MCF 10A (cell line): Measurements from ENCODE around the gene PGC. TPM values are rescaled to one million over a fixed set of nuclear protein-coding genes. Genes with fewer than 3 reads are reported as not detected.

Experiments used
- BruUV-seq: library from RNA; stranded (reverse); fragments of 400-500 nt; replicated peaks from 2 replicates; lab custom pipeline; 2021; lab: Mats Ljungman, UMichigan
- CTCF ChIA-PET: fragments of 300-600 bp; sonication (Branson Sonifier 250); formaldehyde crosslinking; extraction: SDS; loops from one replicate; lab custom pipeline; 2021; ENCODE audit warnings: antibody characterized with exemption, inconsistent platforms; lab: Yijun Ruan, JAX
- POLR2A ChIA-PET: fragments of 300-600, 350-650 bp; sonication (Branson Sonifier 250); formaldehyde crosslinking; extraction: SDS; loops from one replicate; lab custom pipeline; 2020; ENCODE audit warnings: antibody characterized with exemption, inconsistent platforms; lab: Yijun Ruan, JAX
- DNase-seq: peaks from one replicate; pipeline ENCODE4 v3.0.0-alpha.2; 2018; ENCODE audit not compliant: unreplicated experiment
- H3K27ac Mint-ChIP-seq: one replicate; pipeline ENCODE4 v1.8.0; 2022; ENCODE audit warnings: mild to moderate bottlenecking, low read depth, mixed read lengths; ENCODE audit not compliant: unreplicated experiment
- H3K27me3 Mint-ChIP-seq: one replicate; pipeline ENCODE4 v1.8.0; 2022; ENCODE audit warnings: mixed read lengths; ENCODE audit not compliant: insufficient read depth, unreplicated experiment
- H3K36me3 Mint-ChIP-seq: one replicate; pipeline ENCODE4 v1.8.0; 2022; ENCODE audit warnings: mild to moderate bottlenecking, moderate library complexity, mixed read lengths; ENCODE audit not compliant: insufficient read depth, unreplicated experiment
- H3K4me1 Mint-ChIP-seq: one replicate; pipeline ENCODE4 v1.8.0; 2022; ENCODE audit warnings: mixed read lengths; ENCODE audit not compliant: insufficient read depth, unreplicated experiment
- H3K4me3 Mint-ChIP-seq: one replicate; pipeline ENCODE4 v1.8.0; 2022; ENCODE audit warnings: mild to moderate bottlenecking, moderate library complexity, mixed read lengths; ENCODE audit not compliant: unreplicated experiment
- H3K9me3 Mint-ChIP-seq: one replicate; pipeline ENCODE4 v1.8.0; 2022; ENCODE audit warnings: mixed read lengths; ENCODE audit not compliant: unreplicated experiment
- intact Hi-C: fragments of 100-400 bp; cut with micrococcal nuclease; formaldehyde crosslinking; loops from 2 replicates; pipeline ENCODE4 v1.14.1; 2022
- total RNA-seq: library from RNA; stranded (reverse); gene quantifications from 2 replicates; pipeline ENCODE4 v1.2.3, GENCODE V29; 2022
- TF ChIP-seq, protein P1 (sequence below): fragments of 200-600 bp; IDR thresholded peaks from one replicate; pipeline ENCODE4 v1.8.0; 2022; ENCODE audit warnings: antibody characterized with exemption, mild to moderate bottlenecking; ENCODE audit not compliant: unreplicated experiment

PGC gene
- total RNA-seq, 1 experiment from 2014 or later, result not detected

DNA sequence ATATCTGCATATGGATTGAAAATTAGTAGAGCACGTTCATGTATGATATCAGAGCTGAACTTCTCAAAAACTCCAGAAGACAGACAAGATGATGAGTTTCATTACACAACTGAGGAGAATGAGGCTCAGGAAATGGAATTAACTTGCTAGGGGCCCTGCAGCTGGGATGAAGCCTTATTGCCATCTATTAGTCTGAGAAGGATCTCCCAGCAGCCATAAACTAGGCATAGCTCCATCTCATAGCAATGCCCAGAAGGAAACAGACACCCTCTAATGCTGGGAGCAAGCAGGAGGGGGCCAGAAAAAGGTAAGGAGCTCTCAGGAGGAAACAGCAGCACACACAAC lies 29.8 kb downstream of the PGC start:
- Mint-ChIP-seq H3K27me3 (no peaks in the 10 kb centered on the region), H3K36me3 (peaks cover 5% of the 10 kb centered on the region), H3K4me1 (peaks cover 48% of the 10 kb centered on the region), H3K9me3 (no peaks in the 10 kb centered on the region), H3K4me3 (no peak overlapping the region), H3K27ac (no peak overlapping the region)
- ChIA-PET CTCF (interaction anchor here (0.6 to 2.8 kb wide), 5 partner anchors 12 to 398 kb away, joined by 3 to 19 read pairs (median 3); no protein-coding TSS in a partner anchor), POLR2A (interaction anchor here (1.2 to 9.4 kb wide), 3 partner anchors 17 to 81 kb away, joined by 3 to 98 read pairs (median 3); partner anchors contain the start of gene TFEB)
- intact Hi-C loops, result no loop called here
- TF ChIP-seq, protein P1, sequence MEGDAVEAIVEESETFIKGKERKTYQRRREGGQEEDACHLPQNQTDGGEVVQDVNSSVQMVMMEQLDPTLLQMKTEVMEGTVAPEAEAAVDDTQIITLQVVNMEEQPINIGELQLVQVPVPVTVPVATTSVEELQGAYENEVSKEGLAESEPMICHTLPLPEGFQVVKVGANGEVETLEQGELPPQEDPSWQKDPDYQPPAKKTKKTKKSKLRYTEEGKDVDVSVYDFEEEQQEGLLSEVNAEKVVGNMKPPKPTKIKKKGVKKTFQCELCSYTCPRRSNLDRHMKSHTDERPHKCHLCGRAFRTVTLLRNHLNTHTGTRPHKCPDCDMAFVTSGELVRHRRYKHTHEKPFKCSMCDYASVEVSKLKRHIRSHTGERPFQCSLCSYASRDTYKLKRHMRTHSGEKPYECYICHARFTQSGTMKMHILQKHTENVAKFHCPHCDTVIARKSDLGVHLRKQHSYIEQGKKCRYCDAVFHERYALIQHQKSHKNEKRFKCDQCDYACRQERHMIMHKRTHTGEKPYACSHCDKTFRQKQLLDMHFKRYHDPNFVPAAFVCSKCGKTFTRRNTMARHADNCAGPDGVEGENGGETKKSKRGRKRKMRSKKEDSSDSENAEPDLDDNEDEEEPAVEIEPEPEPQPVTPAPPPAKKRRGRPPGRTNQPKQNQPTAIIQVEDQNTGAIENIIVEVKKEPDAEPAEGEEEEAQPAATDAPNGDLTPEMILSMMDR, result no peak
- BruUV-seq, result no TSS peak
- no peak for DNase-seq

DNA sequence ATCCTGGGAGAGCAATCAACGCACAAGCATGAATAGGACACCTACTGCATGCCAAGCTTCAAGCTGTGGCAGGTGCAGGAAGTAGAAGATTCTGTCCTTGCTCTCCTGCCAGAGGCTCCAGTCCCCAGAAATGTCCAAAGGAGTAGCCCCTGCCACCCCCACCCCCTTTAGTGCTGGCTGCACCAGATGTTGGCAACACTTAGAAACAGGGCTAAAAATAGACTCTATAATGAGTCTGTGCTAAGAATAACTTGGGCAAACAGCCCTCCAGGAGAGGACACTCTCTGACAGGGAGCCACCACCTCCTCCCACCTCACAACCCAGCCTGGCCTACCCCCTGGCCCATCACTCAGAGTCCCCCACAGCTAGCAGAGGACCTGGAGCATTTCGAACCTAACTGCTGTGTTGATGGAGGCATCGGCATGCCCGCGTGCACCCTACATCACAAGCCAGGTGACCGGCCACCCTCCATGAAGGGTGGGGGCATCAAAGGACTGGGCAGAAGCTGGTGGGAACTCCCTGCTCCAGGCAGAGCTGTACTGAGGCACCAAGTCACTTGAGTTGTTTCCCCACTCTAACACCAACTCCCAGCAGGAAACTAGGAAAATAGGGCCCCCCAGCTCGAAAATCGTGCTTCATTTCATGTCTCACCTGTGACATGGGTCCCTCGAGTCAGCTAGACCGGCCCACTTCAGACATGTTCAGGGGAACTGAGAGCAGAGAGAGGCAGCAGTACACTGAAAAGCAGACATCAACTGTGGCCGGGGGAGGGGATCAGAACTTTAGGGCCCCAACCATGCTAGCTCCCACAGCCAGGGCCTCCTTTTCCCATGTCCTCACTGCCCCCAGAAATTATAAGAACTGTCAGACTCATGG lies 30.4 kb downstream of the PGC start:
- BruUV-seq, result no TSS peak
- no peak overlapping the region for H3K27ac Mint-ChIP-seq
- peaks cover 5% of the 10 kb centered on the region for H3K36me3 Mint-ChIP-seq
- no peaks in the 10 kb centered on the region for H3K9me3 Mint-ChIP-seq
- peaks cover 51% of the 10 kb centered on the region for H3K4me1 Mint-ChIP-seq
- ChIA-PET POLR2A (interaction anchor here (1.2 to 9.4 kb wide), 3 partner anchors 17 to 80 kb away, joined by 3 to 98 read pairs (median 3); partner anchors contain the start of gene TFEB), CTCF (interaction anchor here (0.6 to 2.8 kb wide), 7 partner anchors 11 to 397 kb away, joined by 3 to 19 read pairs (median 3); no protein-coding TSS in a partner anchor)
- TF ChIP-seq, protein P1, result no peak
- no peak overlapping the region for H3K4me3 Mint-ChIP-seq
- no peak for DNase-seq
- intact Hi-C loops, result no loop called here
- H3K27me3 Mint-ChIP-seq, result no peaks in the 10 kb centered on the region

DNA sequence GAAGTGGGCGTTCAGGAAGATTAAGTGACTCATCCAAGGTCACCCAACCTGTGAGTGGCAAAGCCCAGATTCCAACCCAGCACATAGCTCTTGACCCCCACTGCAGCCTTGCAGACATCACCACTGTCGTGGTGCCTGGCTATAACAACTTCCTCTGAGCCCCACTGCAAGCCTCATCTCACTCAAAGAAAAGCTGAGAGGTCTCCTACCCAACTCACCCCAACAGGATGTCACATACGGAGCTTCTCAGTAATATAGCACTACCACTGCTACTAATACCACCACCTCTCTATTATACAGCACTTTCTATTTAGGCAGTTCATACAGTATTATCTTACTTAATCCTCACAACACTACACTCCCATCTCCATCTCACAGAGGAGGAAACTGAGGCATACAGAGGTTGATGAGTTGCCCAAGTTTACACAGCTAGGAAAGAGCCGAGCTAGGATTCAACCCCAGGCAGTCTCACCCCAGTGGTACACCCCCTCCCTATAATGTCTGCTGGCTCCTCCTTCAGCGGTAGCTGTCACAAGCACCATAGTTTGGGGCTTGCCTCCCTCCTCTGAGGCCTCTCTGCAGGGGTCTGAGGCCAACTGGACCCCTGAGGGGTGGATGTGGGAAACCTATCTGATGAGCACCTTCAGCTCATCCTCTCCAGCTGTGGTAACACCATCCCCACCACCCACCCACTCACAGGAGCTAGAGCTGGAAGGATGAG lies 31.2 kb downstream of the PGC start:
- POLR2A ChIA-PET, result interaction anchor here (0.6 to 9.4 kb wide), 3 partner anchors 8 to 71 kb away, joined by 3 to 98 read pairs (median 3); partner anchors contain the start of gene TFEB
- peak overlapping the region; percentile 19 for H3K4me3 Mint-ChIP-seq
- peaks cover 43% of the 10 kb centered on the region for H3K4me1 Mint-ChIP-seq
- CTCF ChIA-PET, result interaction anchor here (0.5 to 2.8 kb wide), 7 partner anchors 10 to 185 kb away, joined by 3 to 19 read pairs (median 3); no protein-coding TSS in a partner anchor
- H3K27me3 Mint-ChIP-seq, result no peaks in the 10 kb centered on the region
- peaks cover 6% of the 10 kb centered on the region for H3K36me3 Mint-ChIP-seq
- TF ChIP-seq, protein P1, result no peak
- H3K9me3 Mint-ChIP-seq, result no peaks in the 10 kb centered on the region
- no peak for DNase-seq
- BruUV-seq, result no TSS peak
- H3K27ac Mint-ChIP-seq, result peak overlapping the region; percentile 23
- intact Hi-C loops, result no loop called here
